ENCODE measurements around the gene ADH6. TPM values are rescaled to one million over a fixed set of nuclear protein-coding genes. Genes with fewer than 3 reads are reported as not detected.
A peak's percentile ranks its signal among the peaks of the same experiment; 100 is the strongest.

Gene ADH6
- total and polyA plus RNA-seq, 2 experiments from 2014 or later: not detected

DNA sequence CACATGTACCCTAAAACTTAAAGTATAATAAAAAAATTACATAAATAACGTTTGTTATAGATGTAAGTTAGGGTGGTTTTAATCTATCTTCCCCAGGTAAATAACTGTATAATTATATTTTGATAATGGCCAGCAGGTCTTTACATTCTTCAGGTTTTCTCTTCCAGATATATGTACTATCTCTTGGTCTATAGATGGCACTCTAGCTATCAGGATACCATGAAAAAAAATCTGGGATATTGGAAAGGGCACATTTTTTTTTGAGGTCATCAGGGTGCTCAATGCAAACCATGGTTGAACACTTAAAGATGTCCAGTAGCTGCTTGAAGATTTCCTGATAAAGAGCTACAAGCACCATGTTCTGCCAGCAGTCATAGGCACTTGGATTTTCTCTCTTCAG is 59.3 kb downstream of the ADH6 start:
- TF ChIP-seq EZH2 (IDR thresholded peaks at IDR 0.05; ENCODE audit: insufficient read depth, poor library complexity, severe bottlenecking) (no peak), EZH2phosphoT487 (IDR thresholded peaks at IDR 0.05; ENCODE audit: insufficient read depth, low read depth) (no peak)
- in situ Hi-C loops (cut with MboI): no loop called here
- Histone ChIP-seq H3K79me2 (ENCODE audit: insufficient read depth) (no peaks in the 10 kb centered on the region), H3K9ac (no peak overlapping the region), H3K4me3 (no peak overlapping the region), H3K4me1 (ENCODE audit: insufficient read depth) (no peaks in the 10 kb centered on the region), H3K9me2 (ENCODE audit: insufficient read depth) (no peaks in the 10 kb centered on the region), H3K27ac (no peak overlapping the region), H3K9me3 (ENCODE audit: low read depth) (no peaks in the 10 kb centered on the region), H3K27me3 (replicated peaks; ENCODE audit: insufficient read depth) (no peaks in the 10 kb centered on the region), H3K4me2 (ENCODE audit: unreplicated experiment) (no peak overlapping the region), H3F3A (ENCODE audit: insufficient read depth) (no peaks in the 10 kb centered on the region), H3K36me3 (ENCODE audit: low read depth) (no peaks in the 10 kb centered on the region), H4K20me1 (ENCODE audit: insufficient read depth) (no peaks in the 10 kb centered on the region), H2AFZ (no peak overlapping the region)
- WGBS, 2 experiments (ENCODE audit: low coverage in 1 of 2, low lambda C conversion rate in 2 of 2, missing lambda C conversion rate in 2 of 2): 79 to 80% methylated on average over 1 of the region's 1 CpG
- DNase-seq: peak; percentile 6

DNA sequence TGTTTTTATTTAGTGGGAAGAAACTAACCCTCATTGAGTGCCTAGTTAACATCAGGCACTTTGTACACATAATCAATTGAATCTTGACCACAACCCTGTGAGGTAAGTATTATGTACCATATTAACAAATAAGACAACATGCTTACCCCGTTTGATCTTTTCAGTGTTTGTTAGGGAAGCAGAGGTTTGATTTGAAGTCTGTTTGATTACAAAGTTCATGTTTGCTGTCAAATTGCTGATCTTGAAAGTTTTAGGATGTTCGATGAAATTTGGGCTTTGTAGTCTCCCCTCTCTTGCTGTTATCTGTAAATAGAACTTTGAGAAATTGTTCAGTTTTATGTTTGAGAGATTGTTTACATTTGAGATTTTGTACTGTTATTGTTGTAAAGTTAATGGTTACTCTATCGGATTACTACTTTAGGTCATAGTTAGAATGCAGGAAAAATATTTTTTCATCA is 61.5 kb downstream of the ADH6 start:
- Histone ChIP-seq H3K4me2 (ENCODE audit: unreplicated experiment) (no peak overlapping the region), H3K9me2 (ENCODE audit: insufficient read depth) (no peaks in the 10 kb centered on the region), H2AFZ (no peak overlapping the region), H3K79me2 (ENCODE audit: insufficient read depth) (no peaks in the 10 kb centered on the region), H3K27me3 (replicated peaks; ENCODE audit: insufficient read depth) (no peaks in the 10 kb centered on the region), H3K27ac (no peak overlapping the region), H3K9ac (no peak overlapping the region), H3K36me3 (ENCODE audit: low read depth) (no peaks in the 10 kb centered on the region), H3K9me3 (ENCODE audit: low read depth) (no peaks in the 10 kb centered on the region), H3K4me3 (no peak overlapping the region), H4K20me1 (ENCODE audit: insufficient read depth) (no peaks in the 10 kb centered on the region), H3K4me1 (ENCODE audit: insufficient read depth) (no peaks in the 10 kb centered on the region), H3F3A (ENCODE audit: insufficient read depth) (no peaks in the 10 kb centered on the region)
- no peak for TF ChIP-seq EZH2phosphoT487 (IDR thresholded peaks at IDR 0.05; ENCODE audit: insufficient read depth, low read depth)
- no peak for TF ChIP-seq EZH2 (IDR thresholded peaks at IDR 0.05; ENCODE audit: insufficient read depth, poor library complexity, severe bottlenecking)
- in situ Hi-C loops (cut with MboI): no loop called here
- WGBS, 2 experiments (ENCODE audit: low coverage in 1 of 2, low lambda C conversion rate in 2 of 2, missing lambda C conversion rate in 2 of 2): 78% methylated on average over 3 of the region's 3 CpGs
- no peak for DNase-seq

DNA sequence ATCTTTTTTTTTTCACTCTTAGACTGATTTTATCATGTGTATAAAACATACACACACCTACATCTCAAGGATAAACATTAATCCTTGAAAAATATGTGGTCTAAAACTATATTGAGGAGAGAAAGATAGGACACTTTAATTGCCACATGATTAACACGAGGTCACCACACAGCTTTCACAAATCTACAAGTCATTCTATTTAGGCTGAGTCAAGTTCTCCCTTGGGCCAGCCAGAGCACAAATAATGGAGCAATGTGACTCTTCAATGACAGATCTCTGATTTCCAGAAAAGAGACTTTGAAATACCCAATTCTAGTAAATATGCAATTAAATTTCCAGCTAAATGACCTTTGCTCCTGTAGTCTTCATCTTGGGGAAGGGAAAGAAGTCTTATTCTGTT is 62.1 kb downstream of the ADH6 start:
- no peaks in the 10 kb centered on the region for H3F3A ChIP-seq (ENCODE audit: insufficient read depth)
- H3K9me2 ChIP-seq (ENCODE audit: insufficient read depth): no peaks in the 10 kb centered on the region
- H3K4me3 ChIP-seq: no peak overlapping the region
- no peak overlapping the region for H3K27ac ChIP-seq
- H3K9me3 ChIP-seq (ENCODE audit: low read depth): no peaks in the 10 kb centered on the region
- TF ChIP-seq EZH2phosphoT487 (IDR thresholded peaks at IDR 0.05; ENCODE audit: insufficient read depth, low read depth) (no peak), EZH2 (IDR thresholded peaks at IDR 0.05; ENCODE audit: insufficient read depth, poor library complexity, severe bottlenecking) (no peak)
- no peaks in the 10 kb centered on the region for H3K79me2 ChIP-seq (ENCODE audit: insufficient read depth)
- in situ Hi-C loops (cut with MboI): no loop called here
- no peaks in the 10 kb centered on the region for H3K27me3 ChIP-seq (replicated peaks; ENCODE audit: insufficient read depth)
- H3K36me3 ChIP-seq (ENCODE audit: low read depth): no peaks in the 10 kb centered on the region
- no peaks in the 10 kb centered on the region for H3K4me1 ChIP-seq (ENCODE audit: insufficient read depth)
- 28 to 37% methylated on average over 1 of the region's 1 CpG for WGBS, 2 experiments (ENCODE audit: low coverage in 1 of 2, low lambda C conversion rate in 2 of 2, missing lambda C conversion rate in 2 of 2)
- peak; percentile 6 for DNase-seq
- no peak overlapping the region for H2AFZ ChIP-seq
- H3K9ac ChIP-seq: no peak overlapping the region
- H4K20me1 ChIP-seq (ENCODE audit: insufficient read depth): no peaks in the 10 kb centered on the region
- H3K4me2 ChIP-seq (ENCODE audit: unreplicated experiment): no peak overlapping the region

DNA sequence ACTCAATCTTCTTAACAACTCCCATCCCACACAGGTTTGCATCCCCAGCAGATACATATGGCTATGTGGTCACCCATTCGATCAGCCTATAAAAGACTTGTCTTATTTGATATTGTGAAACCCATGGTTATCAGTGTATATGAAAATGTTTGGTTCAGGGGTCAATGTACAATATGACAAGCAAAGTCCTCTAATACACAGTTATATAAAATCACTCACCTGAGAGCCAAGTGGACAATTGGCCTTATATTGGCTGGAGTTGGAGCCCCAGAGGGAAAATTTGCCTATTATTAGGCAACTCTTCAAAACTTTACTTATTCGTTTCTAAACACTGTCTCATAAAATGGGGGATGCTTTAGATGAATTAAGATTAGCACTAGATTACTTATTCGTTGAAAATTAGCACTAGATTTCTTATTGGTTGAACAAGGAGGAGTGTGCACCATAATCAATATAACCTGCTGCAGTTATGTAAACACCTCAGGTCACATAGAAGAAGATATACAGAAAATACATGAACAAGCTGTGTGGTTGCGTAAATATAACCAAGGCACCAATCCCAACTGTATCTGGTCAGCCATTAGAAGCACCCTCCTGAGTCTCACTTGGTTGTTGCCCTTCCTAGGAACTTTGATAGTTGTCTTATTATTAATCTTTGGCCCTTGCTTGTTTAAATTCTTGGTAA is 64.2 kb downstream of the ADH6 start:
- Histone ChIP-seq H3K27me3 (replicated peaks; ENCODE audit: insufficient read depth) (no peaks in the 10 kb centered on the region), H3F3A (ENCODE audit: insufficient read depth) (no peaks in the 10 kb centered on the region), H4K20me1 (ENCODE audit: insufficient read depth) (no peaks in the 10 kb centered on the region), H2AFZ (no peak overlapping the region), H3K9me3 (ENCODE audit: low read depth) (no peaks in the 10 kb centered on the region), H3K27ac (no peak overlapping the region), H3K36me3 (ENCODE audit: low read depth) (no peaks in the 10 kb centered on the region), H3K4me3 (no peak overlapping the region), H3K9me2 (ENCODE audit: insufficient read depth) (no peaks in the 10 kb centered on the region), H3K9ac (no peak overlapping the region), H3K4me1 (ENCODE audit: insufficient read depth) (no peaks in the 10 kb centered on the region), H3K79me2 (ENCODE audit: insufficient read depth) (no peaks in the 10 kb centered on the region), H3K4me2 (ENCODE audit: unreplicated experiment) (no peak overlapping the region)
- no peak for DNase-seq
- 75 to 80% methylated on average over 4 of the region's 4 CpGs for WGBS, 2 experiments (ENCODE audit: low coverage in 1 of 2, low lambda C conversion rate in 2 of 2, missing lambda C conversion rate in 2 of 2)
- in situ Hi-C loops (cut with MboI): no loop called here
- no peak for TF ChIP-seq EZH2phosphoT487 (IDR thresholded peaks at IDR 0.05; ENCODE audit: insufficient read depth, low read depth)
- no peak for TF ChIP-seq EZH2 (IDR thresholded peaks at IDR 0.05; ENCODE audit: insufficient read depth, poor library complexity, severe bottlenecking)

Other genes starting within 250 kb of the ADH6 start
- 43.4 and 59.2 TPM in 2 replicates for gene METAP1, start 223.5 kb downstream of the ADH6 start, total RNA-seq (2014; rRNA removed; shearing (Covaris generic))
- 33.3 and 35.9 TPM in 2 replicates for gene METAP1, start 223.5 kb downstream of the ADH6 start, polyA plus RNA-seq (2016; fragmentation: Nextera tagmentation; extraction: Ambion mirVana)
- 221 and 243 TPM in 2 replicates for gene ADH5, start 130.5 kb downstream of the ADH6 start, total RNA-seq (2014; rRNA removed; shearing (Covaris generic))
- gene ADH5, start 130.5 kb downstream of the ADH6 start, polyA plus RNA-seq (2016; fragmentation: Nextera tagmentation; extraction: Ambion mirVana): 208 and 211 TPM in 2 replicates
- gene ADH4, start 74.9 kb downstream of the ADH6 start, total RNA-seq (2014; rRNA removed; shearing (Covaris generic)): not detected in 2 replicates
- not detected in 2 replicates for gene ADH4, start 74.9 kb downstream of the ADH6 start, polyA plus RNA-seq (2016; fragmentation: Nextera tagmentation; extraction: Ambion mirVana)
- not detected in 2 replicates for gene ADH1A, start 71.7 kb upstream of the ADH6 start, total RNA-seq (2014; rRNA removed; shearing (Covaris generic))
- not detected in 2 replicates for gene ADH1A, start 71.7 kb upstream of the ADH6 start, polyA plus RNA-seq (2016; fragmentation: Nextera tagmentation; extraction: Ambion mirVana)
- not detected in 2 replicates for gene ADH1B, start 102.2 kb upstream of the ADH6 start, total RNA-seq (2014; rRNA removed; shearing (Covaris generic))
- gene ADH1B, start 102.2 kb upstream of the ADH6 start, polyA plus RNA-seq (2016; fragmentation: Nextera tagmentation; extraction: Ambion mirVana): 0.15 TPM in 1 of 2 replicates, not detected in the other
- gene ADH1C, start 133.5 kb upstream of the ADH6 start, total RNA-seq (2014; rRNA removed; shearing (Covaris generic)): not detected in 2 replicates
- not detected in 2 replicates for gene ADH1C, start 133.5 kb upstream of the ADH6 start, polyA plus RNA-seq (2016; fragmentation: Nextera tagmentation; extraction: Ambion mirVana)
- not detected in 2 replicates for gene ADH7, start 216.1 kb upstream of the ADH6 start, total RNA-seq (2014; rRNA removed; shearing (Covaris generic))
- gene ADH7, start 216.1 kb upstream of the ADH6 start, polyA plus RNA-seq (2016; fragmentation: Nextera tagmentation; extraction: Ambion mirVana): not detected in 2 replicates